Measurements from ENCODE around the gene OTUD7B.

The OTUD7B gene

GRCh38 chr1:149995927-149996326 is 14.6 kb downstream of the OTUD7B start:
- in situ Hi-C loops (cut with HindIII; ENCODE audit: low sequenced_read_pairs) = no loop called here
- DNase-seq (ENCODE audit: low read depth) = peak; percentile 43
- TF ChIP-seq, protein P1, sequence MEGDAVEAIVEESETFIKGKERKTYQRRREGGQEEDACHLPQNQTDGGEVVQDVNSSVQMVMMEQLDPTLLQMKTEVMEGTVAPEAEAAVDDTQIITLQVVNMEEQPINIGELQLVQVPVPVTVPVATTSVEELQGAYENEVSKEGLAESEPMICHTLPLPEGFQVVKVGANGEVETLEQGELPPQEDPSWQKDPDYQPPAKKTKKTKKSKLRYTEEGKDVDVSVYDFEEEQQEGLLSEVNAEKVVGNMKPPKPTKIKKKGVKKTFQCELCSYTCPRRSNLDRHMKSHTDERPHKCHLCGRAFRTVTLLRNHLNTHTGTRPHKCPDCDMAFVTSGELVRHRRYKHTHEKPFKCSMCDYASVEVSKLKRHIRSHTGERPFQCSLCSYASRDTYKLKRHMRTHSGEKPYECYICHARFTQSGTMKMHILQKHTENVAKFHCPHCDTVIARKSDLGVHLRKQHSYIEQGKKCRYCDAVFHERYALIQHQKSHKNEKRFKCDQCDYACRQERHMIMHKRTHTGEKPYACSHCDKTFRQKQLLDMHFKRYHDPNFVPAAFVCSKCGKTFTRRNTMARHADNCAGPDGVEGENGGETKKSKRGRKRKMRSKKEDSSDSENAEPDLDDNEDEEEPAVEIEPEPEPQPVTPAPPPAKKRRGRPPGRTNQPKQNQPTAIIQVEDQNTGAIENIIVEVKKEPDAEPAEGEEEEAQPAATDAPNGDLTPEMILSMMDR (IDR thresholded peaks at IDR 0.05; ENCODE audit: low read depth, low read length, missing control alignments) = no peak
- H3K4me3 ChIP-seq (ENCODE audit: low read depth, low read length) = no peak overlapping the region

DNA sequence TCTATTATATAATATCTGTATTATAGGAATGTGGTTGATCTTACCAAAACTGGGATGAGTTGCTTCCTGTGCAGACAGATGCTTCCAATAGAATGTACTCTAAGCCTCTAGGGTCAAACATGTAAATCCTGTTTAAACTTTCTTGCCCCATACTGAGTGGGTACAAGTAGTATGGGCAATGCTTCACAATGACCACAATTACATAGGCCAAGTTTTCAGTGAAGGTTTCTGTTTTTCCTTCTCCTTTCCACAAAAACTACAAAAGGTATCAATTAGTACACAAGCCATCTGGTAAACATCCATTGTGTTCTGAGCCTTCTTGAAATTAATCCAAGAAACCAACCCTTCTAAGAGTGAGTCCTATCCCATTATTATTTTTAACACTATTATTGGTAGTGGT is 16.8 kb downstream of the OTUD7B start:
- in situ Hi-C loops (cut with HindIII; ENCODE audit: low sequenced_read_pairs) = no loop called here
- H3K4me3 ChIP-seq (ENCODE audit: low read depth, low read length) = no peak overlapping the region
- no peak for DNase-seq (ENCODE audit: low read depth)
- TF ChIP-seq, protein P1 (IDR thresholded peaks at IDR 0.05; ENCODE audit: low read depth, low read length, missing control alignments) = no peak

GRCh38 chr1:149993181-149993580 is 17.3 kb downstream of the OTUD7B start:
- in situ Hi-C loops (cut with HindIII; ENCODE audit: low sequenced_read_pairs) = no loop called here
- no peak overlapping the region for H3K4me3 ChIP-seq (ENCODE audit: low read depth, low read length)
- TF ChIP-seq, protein P1 (IDR thresholded peaks at IDR 0.05; ENCODE audit: low read depth, low read length, missing control alignments) = no peak
- no peak for DNase-seq (ENCODE audit: low read depth)

DNA sequence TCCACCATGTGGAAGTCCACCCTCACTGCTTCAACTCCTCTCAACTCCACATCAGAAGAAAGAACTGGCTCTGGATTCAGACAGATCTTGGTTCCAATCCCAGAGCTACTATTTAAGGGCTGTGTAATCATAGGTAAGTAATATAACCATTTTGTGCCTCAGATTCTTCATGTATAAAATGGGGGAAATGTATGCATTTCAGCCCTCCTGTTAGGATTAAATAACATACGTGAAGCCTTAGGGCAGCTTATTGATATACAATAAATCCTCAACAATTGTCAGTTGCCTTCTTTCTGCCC is 23.3 kb downstream of the OTUD7B start:
- in situ Hi-C loops (cut with HindIII; ENCODE audit: low sequenced_read_pairs) = no loop called here
- no peak overlapping the region for H3K4me3 ChIP-seq (ENCODE audit: low read depth, low read length)
- DNase-seq (ENCODE audit: low read depth) = no peak
- TF ChIP-seq, protein P1 (IDR thresholded peaks at IDR 0.05; ENCODE audit: low read depth, low read length, missing control alignments) = no peak

DNA sequence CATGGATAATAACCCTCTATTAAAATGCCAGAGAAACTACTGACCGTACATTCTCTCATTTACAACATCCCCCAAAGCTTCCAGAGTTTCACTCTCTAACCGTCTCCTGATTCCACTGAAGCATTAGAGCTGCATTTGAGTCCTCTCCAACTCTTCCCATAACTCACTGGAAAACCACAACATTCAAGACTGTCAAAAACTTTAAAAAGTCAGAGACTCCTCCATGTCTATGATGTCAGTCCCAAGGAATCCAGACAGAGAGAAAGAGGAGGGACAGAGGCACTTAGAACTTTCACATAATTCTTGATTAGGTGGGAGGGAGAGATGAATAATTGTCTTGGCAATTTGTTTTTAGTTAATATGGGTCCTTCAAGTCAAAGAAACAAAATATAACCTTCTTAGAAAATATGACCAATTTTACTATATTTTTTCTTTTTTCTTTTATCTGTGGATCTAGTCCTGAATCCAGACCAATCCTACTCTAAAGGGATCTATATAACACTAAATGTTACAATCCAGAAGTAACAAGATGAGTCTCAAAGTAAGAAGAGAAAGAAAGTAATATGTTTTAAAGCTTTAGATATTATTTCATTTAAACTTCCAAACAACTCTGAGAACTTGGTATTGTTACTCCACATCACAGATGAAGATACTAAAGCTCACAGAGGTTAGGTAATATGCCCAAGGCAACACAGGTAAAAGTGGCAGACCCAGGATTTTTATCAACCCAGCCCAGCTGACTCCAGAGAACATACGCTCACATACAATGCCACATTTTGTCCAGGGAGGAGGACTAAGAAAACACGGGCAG is 23.8 kb downstream of the OTUD7B start:
- DNase-seq (ENCODE audit: low read depth) = peak; percentile 91
- no peak overlapping the region for H3K4me3 ChIP-seq (ENCODE audit: low read depth, low read length)
- in situ Hi-C loops (cut with HindIII; ENCODE audit: low sequenced_read_pairs) = no loop called here
- TF ChIP-seq, protein P1 (IDR thresholded peaks at IDR 0.05; ENCODE audit: low read depth, low read length, missing control alignments) = no peak

DNA sequence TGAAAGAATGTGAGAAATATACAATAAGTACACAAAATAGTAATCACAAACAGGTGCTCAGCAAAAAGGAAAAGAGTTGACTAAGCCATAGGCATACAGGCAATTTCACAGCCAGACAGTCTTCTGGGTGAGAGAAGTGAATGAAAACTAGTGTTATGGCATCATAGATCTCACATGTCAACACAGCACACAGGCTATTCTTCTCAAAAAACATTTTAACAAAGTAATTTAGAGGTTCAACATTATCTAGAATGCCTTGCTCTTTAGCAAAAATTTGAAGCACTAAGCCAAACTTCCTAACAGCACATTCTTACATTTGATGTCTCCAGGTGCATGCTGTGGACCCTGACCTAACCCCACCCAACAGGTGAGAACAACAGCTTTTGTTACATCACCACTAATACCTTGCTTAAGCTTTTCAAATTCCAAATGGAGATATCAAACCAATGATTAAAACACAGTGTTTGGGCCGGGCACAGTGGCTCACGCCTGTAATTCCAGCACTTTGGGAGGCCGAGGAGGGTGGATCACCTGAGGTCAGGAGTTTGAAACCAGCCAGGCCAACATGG is 30.5 kb downstream of the OTUD7B start:
- H3K4me3 ChIP-seq (ENCODE audit: low read depth, low read length) = no peak overlapping the region
- DNase-seq (ENCODE audit: low read depth) = no peak
- TF ChIP-seq, protein P1 (IDR thresholded peaks at IDR 0.05; ENCODE audit: low read depth, low read length, missing control alignments) = no peak
- in situ Hi-C loops (cut with HindIII; ENCODE audit: low sequenced_read_pairs) = loop anchor here (5.0 kb wide), 1 partner anchor 82 kb away; no protein-coding TSS in a partner anchor

Measured in astrocyte of the cerebellum (primary cell).